ENCODE measurements around the gene ABCB11.
"Not testable (repeated sequence)": the region's sequence is repeated elsewhere in the genome, so short reads cannot be mapped to it uniquely, and the experiment has no call there.

Gene ABCB11

DNA sequence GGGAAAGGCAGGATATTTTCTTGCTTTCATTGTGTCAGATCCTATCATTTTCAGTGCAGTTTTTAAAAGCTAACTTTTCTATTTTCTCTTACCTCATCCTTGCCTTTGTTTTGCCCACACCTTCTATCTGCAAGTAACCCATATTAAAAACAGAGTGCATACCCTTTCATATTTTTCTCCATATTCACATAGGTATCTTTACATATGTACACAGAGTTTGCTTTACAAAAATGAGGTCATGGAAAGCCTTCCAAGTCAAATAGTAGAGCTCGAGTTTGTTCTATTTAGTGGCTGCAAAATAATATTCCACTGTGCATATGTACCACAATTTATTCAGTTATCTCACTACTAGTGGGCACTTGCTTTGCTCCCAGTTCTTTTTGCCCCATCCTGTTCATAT, 34.3 kb upstream of the ABCB11 start:
- in situ Hi-C loops (cut with MboI; ENCODE audit: low pct_unique_long_range_greater_than_20kb, low sequenced_read_pairs, unreplicated experiment) = no loop called here

DNA sequence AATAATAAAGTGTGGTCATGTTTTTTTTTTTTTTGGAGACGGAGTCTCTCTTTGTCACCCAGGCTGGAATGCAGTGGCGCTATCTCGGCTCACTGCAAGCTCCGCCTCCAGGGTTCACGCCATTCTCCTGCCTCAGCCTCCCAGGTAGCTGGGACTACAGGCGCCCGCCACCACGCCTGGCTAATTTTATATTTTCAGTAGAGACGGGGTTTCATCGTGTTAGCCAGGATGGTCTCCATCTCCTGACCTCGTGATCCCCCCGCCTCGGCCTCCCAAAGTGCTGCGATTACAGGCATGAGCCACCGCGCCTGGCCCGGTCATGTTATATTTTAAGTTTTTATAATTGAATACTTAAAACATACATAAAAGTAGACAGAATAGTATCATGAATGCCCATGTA, 33.1 kb upstream of the ABCB11 start:
- in situ Hi-C loops (cut with MboI; ENCODE audit: low pct_unique_long_range_greater_than_20kb, low sequenced_read_pairs, unreplicated experiment); DNase-seq (ENCODE audit: low spot score): not testable (repeated sequence)

More for the DNA sequence above, 34.3 kb upstream of the ABCB11 start:
- TF ChIP-seq, protein P1, sequence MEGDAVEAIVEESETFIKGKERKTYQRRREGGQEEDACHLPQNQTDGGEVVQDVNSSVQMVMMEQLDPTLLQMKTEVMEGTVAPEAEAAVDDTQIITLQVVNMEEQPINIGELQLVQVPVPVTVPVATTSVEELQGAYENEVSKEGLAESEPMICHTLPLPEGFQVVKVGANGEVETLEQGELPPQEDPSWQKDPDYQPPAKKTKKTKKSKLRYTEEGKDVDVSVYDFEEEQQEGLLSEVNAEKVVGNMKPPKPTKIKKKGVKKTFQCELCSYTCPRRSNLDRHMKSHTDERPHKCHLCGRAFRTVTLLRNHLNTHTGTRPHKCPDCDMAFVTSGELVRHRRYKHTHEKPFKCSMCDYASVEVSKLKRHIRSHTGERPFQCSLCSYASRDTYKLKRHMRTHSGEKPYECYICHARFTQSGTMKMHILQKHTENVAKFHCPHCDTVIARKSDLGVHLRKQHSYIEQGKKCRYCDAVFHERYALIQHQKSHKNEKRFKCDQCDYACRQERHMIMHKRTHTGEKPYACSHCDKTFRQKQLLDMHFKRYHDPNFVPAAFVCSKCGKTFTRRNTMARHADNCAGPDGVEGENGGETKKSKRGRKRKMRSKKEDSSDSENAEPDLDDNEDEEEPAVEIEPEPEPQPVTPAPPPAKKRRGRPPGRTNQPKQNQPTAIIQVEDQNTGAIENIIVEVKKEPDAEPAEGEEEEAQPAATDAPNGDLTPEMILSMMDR (IDR thresholded peaks at IDR 0.05; ENCODE audit: extremely low read depth, insufficient read depth, missing control alignments) = no peak
- DNase-seq (ENCODE audit: low spot score) = no peak

DNA sequence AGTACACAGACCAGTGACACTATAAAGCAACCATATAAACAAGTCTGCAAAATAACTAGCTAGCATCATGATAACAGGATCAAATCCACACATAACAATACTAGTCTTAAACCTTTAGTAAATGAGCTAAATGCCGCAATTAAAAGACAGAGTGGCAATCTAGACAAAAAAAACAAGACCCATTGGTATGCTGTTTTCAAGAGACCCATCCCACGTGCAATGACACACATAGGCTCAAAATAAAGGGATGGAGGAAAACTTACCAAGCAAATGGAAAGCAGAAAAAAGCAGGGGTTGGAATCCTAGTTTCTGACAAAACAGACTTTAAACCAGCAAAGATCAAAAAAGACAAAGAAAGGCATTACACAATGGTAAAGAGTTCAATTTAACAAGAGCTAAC, 23.5 kb upstream of the ABCB11 start:
- DNase-seq (ENCODE audit: low spot score); in situ Hi-C loops (cut with MboI; ENCODE audit: low pct_unique_long_range_greater_than_20kb, low sequenced_read_pairs, unreplicated experiment): not testable (repeated sequence)

DNA sequence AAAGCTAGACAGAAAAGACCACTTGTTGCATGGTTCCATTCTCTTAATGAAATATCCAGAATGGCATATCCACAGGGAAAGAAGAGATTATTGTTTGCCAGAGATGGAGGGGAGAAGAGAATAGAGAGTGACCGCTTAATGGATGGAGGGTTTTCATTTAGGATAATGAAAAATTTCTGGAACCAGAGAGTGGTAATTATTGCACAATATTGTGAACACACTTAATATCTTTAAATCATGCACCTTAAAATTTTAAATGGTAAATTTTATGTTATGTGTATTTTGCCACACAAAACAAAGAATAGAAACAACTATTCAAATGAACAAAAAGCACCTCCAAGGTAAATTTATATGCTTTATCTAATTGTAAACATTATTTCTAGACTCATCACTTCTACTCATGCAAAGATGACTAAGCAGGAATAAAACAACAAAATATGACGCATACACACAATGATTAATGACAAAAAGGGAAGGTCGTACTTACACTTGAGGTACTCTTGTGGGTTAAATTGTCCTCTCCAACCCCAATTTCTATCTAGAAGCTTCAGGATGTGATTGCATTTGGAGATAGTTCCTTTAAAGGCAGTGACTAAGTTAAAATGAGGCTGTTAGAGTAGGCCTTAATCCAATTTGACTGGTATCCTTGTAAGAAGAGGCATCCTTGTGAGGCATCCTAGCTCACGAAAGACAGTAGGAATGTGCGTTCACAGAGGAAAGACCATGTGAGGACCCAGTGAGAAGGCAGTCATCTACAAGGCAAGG, 19.5 kb upstream of the ABCB11 start:
- in situ Hi-C loops (cut with MboI; ENCODE audit: low pct_unique_long_range_greater_than_20kb, low sequenced_read_pairs, unreplicated experiment) = no loop called here

DNA sequence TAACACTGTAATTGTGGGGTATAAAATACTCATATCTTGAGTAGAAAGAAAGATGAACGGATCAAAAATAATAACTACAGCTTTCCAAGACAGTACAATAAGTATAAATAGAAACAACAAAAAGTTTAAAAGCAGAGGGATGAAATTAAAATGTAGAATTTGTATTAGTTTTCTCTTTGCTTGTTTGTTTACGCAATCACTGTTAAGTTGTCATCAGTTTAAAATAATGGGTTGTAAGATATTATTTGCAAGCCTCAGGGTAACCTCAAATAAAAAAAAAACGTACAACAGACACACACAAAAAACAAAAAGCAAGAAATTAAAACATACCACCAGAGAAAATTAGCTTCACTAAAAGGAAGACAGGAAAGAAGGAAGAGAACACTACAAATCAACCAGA, 18.0 kb upstream of the ABCB11 start:
- in situ Hi-C loops (cut with MboI; ENCODE audit: low pct_unique_long_range_greater_than_20kb, low sequenced_read_pairs, unreplicated experiment) = no loop called here
- TF ChIP-seq, protein P1 (IDR thresholded peaks at IDR 0.05; ENCODE audit: extremely low read depth, insufficient read depth, missing control alignments) = no peak
- DNase-seq (ENCODE audit: low spot score) = no peak

More for the DNA sequence above, 19.5 kb upstream of the ABCB11 start:
- TF ChIP-seq, protein P1 (IDR thresholded peaks at IDR 0.05; ENCODE audit: extremely low read depth, insufficient read depth, missing control alignments) = no peak
- no peak for DNase-seq (ENCODE audit: low spot score)

DNA sequence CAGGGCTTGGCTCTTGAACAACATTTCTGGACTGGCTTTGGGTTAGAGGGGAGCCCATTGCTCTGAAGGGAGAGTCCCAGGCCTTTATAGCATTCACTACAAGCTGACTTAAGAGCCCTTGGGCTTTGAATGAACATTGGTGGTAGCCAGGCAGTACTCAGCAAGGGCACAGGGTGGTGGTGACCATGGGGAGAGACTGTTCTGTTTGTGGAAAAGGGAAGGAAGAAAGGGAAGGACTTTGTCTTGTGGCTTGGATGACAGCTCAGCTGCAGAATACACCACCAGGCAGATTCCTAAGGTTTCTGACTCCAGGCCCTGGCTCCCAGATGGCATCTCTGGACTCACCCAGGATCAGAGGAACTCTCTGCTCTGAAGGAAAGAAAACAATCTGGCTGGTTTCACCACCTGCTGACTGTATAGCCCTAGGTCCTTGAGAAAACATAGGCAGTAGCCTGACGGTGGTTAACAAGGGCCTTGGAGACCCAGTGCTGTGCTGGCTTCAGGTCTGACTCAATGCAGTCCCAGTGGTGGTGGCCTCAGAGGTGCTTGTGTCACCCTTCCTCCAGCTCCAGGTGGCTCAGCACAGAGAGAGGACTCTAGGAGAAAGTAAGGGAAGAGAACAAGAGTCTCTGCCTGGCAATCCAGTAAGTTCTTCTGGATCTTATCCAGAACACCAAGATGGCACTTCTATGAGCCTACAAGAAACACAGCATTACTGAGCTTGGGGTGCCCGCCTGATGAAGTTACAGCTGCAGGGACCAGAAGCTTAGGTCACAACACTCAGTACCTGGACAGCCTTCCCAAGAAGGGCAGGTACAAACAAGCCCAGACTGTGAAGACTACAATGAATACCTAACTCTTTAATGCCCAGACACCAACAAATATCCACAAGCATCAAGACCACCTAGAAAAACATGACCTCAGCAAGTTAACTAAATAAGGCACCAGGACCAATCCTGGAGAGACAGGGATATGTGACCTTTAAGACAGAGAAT, 16.4 kb upstream of the ABCB11 start:
- in situ Hi-C loops (cut with MboI; ENCODE audit: low pct_unique_long_range_greater_than_20kb, low sequenced_read_pairs, unreplicated experiment) = no loop called here
- TF ChIP-seq, protein P1 (IDR thresholded peaks at IDR 0.05; ENCODE audit: extremely low read depth, insufficient read depth, missing control alignments) = no peak
- DNase-seq (ENCODE audit: low spot score) = no peak

DNA sequence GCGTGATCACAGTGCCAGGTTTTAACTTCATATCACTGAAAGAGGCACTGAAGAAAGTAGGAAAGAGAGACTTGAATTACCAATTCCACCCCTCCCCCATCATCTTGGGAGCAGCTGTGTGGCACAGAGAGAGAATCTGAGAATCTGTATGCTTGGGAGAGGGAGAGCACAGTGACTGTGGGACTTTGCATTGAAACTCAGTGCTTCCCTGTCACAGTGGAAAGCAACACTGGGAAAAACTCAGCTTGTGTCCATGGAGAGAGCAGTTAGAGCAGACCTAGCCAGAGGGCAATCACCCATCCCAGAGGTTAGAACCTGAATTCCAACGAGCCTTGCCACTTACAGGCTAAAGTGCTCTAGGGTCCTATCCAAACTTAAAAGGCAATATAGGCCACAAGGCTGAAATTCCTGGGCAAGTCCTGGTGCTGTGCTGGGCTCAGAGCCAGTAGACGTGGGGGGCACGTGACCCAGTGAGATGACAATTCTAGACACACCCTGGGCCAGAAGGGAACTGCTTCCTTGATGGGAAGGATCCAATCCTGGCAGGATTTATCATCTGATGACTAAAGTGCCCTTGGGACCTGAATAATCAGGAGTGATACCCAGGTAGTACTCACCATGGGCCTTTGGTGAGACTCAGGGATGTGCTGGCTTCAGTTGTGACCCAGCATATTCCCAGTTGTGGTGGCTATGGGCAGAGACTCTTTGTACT, 15.5 kb upstream of the ABCB11 start:
- TF ChIP-seq, protein P1 (IDR thresholded peaks at IDR 0.05; ENCODE audit: extremely low read depth, insufficient read depth, missing control alignments) = no peak
- DNase-seq (ENCODE audit: low spot score) = no peak
- in situ Hi-C loops (cut with MboI; ENCODE audit: low pct_unique_long_range_greater_than_20kb, low sequenced_read_pairs, unreplicated experiment) = no loop called here

Measured in GM13977 (cell line).